ENCODE measurements around the gene RASSF3.

Gene RASSF3

DNA sequence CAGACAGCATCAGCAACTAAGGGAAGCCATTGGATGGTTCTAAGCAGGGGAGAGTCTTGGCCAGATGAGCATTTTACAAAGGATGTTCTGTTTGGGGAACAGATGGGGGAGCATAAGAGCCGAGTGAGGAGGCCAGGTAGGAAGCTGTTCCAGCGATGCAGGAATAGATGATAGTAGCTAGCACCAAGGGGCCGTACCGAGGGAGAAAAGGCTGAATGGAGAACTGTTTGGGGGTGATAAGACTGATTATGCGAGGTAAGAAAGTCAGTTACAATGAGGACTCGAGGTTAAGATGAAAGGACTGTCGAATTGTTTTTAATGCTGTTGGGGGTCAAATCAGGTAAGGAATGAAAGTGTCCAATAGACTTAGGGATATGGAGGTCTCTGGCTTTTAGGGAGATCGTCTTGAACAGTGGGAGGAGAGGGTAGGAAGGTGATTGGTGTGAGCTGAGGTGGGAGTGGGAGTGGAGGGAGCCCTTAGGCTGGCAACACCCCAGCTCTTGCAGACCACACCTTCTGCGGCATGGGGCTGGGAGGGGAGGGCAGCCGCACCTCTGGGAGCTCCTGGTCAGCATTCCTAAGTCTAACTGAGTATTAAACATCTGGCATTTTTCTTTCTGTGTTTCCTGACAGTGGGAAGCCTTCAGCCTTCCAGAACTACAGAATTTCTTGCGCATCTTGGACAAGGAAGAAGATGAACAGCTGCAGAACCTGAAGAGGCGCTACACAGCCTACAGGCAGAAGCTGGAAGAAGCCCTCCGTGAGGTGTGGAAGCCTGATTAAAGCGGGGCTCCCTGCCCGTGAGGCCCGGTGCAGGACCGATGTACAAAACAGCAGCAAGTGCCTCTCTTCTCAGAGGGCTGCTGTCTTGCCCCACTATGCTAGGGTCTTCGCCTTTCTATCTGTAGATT lies 84.1 kb downstream of the RASSF3 start:
- Mint-ChIP-seq H3K4me3 (no peak overlapping the region), H3K36me3 (ENCODE audit: insufficient read depth) (peaks cover 55% of the 10 kb centered on the region), H3K27ac (ENCODE audit: low read depth) (peak overlapping the region; percentile 50), H3K9me3 (no peaks in the 10 kb centered on the region), H3K4me1 (peaks cover 52% of the 10 kb centered on the region), H3K27me3 (no peaks in the 10 kb centered on the region)
- DNase-seq (ENCODE audit: low spot score in 2 of 2) (no peak), ATAC-seq (replicated peaks; ENCODE audit: extremely low read depth, poor library complexity, severe bottlenecking) (no peak)

DNA sequence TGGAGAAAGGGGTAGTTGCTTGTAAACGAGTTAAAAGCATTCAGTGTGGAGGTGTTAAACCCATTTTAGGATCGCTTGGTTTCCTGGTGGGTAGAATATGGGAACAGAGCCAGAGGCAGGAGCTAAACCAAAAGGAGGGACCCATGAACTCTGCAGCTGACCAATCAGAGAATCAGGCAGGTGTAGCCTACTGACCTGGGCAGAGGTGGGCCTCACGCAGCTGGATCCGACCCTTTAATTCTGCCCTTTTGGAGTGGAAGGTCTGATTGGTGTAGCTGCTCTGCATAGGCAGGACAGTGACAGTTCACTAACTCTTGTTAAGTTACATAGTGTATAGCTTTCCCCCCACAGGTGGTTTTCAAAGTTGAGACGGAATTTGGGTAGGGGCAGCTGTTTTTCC lies 85.3 kb downstream of the RASSF3 start:
- peaks cover 51% of the 10 kb centered on the region for H3K36me3 Mint-ChIP-seq (ENCODE audit: insufficient read depth)
- ATAC-seq (replicated peaks; ENCODE audit: extremely low read depth, poor library complexity, severe bottlenecking) (no peak), DNase-seq (ENCODE audit: low spot score in 2 of 2) (no peak)
- H3K27me3 Mint-ChIP-seq = no peaks in the 10 kb centered on the region
- H3K4me3 Mint-ChIP-seq = no peak overlapping the region
- no peaks in the 10 kb centered on the region for H3K9me3 Mint-ChIP-seq
- peak overlapping the region; percentile 50 for H3K27ac Mint-ChIP-seq (ENCODE audit: low read depth)
- H3K4me1 Mint-ChIP-seq = peaks cover 59% of the 10 kb centered on the region

DNA sequence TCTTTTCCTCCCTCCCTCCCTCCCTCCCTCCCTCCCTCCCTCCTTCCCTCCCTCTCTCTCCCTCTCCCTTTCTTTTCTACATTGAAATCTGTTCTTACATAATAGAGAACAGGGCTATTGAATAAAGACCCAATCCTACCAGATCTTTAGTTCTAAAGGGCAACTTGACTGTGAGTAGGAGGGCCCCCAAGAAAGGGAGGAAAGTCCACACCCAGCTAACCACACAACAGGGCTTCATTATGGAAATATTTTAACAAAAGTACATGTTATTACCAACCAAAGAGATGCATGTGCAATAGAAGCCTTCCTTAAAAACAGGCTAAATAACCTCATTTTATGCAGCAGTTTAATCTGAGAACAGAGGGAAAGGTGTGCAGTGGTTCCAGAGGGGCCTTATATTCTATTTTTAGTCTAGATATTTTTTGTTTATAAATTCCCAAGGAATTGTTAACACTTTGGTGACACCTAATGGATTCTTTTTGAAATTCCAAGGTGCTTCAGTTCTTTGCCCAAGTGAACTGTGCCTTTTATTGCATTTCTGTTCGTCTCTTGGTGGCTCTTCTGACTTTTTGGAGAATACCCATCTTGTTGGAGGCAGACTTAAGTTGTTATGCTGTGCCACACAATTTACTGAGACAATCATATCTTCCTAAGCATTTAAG lies 85.9 kb downstream of the RASSF3 start:
- H3K36me3 Mint-ChIP-seq (ENCODE audit: insufficient read depth) = peaks cover 52% of the 10 kb centered on the region
- no peaks in the 10 kb centered on the region for H3K9me3 Mint-ChIP-seq
- DNase-seq (ENCODE audit: low spot score in 2 of 2) (no peak), ATAC-seq (replicated peaks; ENCODE audit: extremely low read depth, poor library complexity, severe bottlenecking) (no peak)
- H3K27me3 Mint-ChIP-seq = no peaks in the 10 kb centered on the region
- H3K4me1 Mint-ChIP-seq = peaks cover 65% of the 10 kb centered on the region
- H3K4me3 Mint-ChIP-seq = no peak overlapping the region
- H3K27ac Mint-ChIP-seq (ENCODE audit: low read depth) = peak overlapping the region; percentile 50

DNA sequence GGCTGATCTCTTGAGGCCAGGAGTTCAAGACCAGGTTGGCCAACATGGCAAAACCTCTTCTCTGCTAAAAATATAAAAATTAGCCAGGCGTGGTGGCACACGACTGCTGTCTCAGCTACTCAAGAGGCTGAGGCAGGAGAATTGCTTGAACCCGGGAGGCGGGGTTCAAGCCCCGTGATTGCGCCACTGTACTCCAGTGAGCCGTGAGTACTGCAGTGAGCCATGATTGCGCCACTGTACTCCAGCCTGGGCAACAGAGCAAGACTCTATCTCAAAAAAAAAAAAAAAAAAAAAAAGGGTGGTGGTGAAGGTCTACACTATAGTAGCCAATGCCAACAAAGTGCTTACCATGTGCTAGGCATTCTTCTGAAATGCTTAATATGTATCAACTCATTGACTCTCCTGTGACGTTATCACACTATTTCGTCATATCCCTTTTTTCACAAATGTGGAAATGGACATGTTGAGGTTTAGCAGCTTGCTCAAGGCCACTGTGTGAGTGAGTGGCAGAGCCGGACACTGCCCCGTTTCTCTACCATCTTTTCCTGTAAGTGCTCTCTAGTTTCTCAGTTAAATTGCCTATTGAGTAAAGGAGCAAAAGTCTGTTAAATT lies 89.3 kb downstream of the RASSF3 start:
- ATAC-seq (replicated peaks; ENCODE audit: extremely low read depth, poor library complexity, severe bottlenecking) (no peak), DNase-seq (ENCODE audit: low spot score in 2 of 2) (no peak)
- H3K36me3 Mint-ChIP-seq (ENCODE audit: insufficient read depth) = peaks cover 36% of the 10 kb centered on the region
- H3K4me3 Mint-ChIP-seq = no peak overlapping the region
- H3K9me3 Mint-ChIP-seq = no peaks in the 10 kb centered on the region
- H3K27me3 Mint-ChIP-seq = no peaks in the 10 kb centered on the region
- peaks cover 42% of the 10 kb centered on the region for H3K4me1 Mint-ChIP-seq
- peak overlapping the region; percentile 84 for H3K27ac Mint-ChIP-seq (ENCODE audit: low read depth)

DNA sequence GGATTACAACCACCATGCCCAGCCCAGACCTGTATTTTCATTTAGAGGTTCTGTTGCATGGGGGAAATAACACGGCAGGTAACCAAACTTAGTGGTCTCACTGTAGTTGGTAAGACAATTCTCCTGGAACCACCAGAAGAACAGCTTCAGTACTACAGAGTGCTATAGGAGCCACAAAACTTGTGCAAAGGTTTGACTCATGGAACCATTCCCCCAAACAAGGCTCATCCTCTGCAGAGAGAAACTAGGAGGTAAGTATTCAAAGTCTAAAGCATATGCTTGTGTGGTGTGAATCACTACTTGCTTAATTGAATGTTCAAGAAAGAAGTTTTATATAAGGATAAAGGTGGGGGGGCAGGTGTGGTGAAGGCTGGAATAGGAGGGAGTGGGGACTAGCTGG lies 90.2 kb downstream of the RASSF3 start:
- ATAC-seq (replicated peaks; ENCODE audit: extremely low read depth, poor library complexity, severe bottlenecking) = no peak
- no peak overlapping the region for H3K4me3 Mint-ChIP-seq
- H3K4me1 Mint-ChIP-seq = peaks cover 36% of the 10 kb centered on the region
- H3K9me3 Mint-ChIP-seq = no peaks in the 10 kb centered on the region
- H3K27me3 Mint-ChIP-seq = no peaks in the 10 kb centered on the region
- DNase-seq (ENCODE audit: low spot score in 2 of 2) = no peak
- peaks cover 28% of the 10 kb centered on the region for H3K36me3 Mint-ChIP-seq (ENCODE audit: insufficient read depth)
- H3K27ac Mint-ChIP-seq (ENCODE audit: low read depth) = peak overlapping the region; percentile 84

DNA sequence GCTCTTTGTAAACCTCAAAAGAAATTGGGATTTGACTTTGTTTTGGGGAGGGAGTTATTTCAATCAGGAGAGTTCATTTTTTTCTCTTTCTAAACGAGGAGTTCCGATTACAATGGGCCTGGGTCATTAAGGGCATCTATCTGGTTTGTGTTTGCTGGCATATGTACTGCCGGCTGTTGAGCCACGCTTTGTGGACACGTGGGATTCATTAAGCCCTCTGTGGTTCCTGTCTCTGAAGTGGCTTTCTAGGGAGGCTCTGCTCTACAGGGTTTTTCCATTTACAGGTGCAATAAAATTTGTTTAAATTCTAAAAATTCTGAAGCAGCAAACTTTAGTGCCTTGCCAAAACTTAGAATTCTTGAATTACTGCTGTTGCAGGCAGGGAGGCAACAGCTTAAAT lies 91.0 kb downstream of the RASSF3 start:
- ATAC-seq (replicated peaks; ENCODE audit: extremely low read depth, poor library complexity, severe bottlenecking) (no peak), DNase-seq (ENCODE audit: low spot score in 2 of 2) (no peak)
- peak overlapping the region; percentile 36 for H3K4me3 Mint-ChIP-seq

DNA sequence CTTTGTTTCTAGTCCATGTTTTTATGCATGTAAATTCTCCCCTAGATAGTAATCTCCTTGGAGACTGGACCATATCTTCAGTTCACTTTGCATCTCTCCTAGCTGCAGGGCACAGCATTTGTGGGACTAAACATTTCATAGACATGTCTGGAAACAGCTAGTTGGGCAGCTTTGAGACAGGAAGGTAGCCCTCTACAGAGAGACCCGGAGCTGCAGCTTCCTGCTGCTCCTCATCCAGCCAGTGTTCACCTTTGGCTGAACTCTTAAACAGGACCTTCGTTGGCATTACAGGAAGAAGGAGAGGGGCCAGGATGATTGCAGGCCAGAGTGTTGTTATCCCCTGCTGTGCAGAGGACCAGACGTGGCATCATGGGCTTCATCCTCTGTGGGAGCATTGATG lies 96.0 kb downstream of the RASSF3 start:
- Mint-ChIP-seq H3K36me3 (ENCODE audit: insufficient read depth) (peaks cover 6% of the 10 kb centered on the region), H3K4me1 (peaks cover 10% of the 10 kb centered on the region), H3K27ac (ENCODE audit: low read depth) (no peak overlapping the region), H3K27me3 (no peaks in the 10 kb centered on the region), H3K4me3 (no peak overlapping the region), H3K9me3 (no peaks in the 10 kb centered on the region)
- ATAC-seq (replicated peaks; ENCODE audit: extremely low read depth, poor library complexity, severe bottlenecking) (no peak), DNase-seq (ENCODE audit: low spot score in 2 of 2) (no peak)

More for the DNA sequence above, 91.0 kb downstream of the RASSF3 start:
- Mint-ChIP-seq H3K9me3 (no peaks in the 10 kb centered on the region), H3K27me3 (no peaks in the 10 kb centered on the region), H3K27ac (ENCODE audit: low read depth) (peak overlapping the region; percentile 84), H3K4me1 (peaks cover 30% of the 10 kb centered on the region), H3K36me3 (ENCODE audit: insufficient read depth) (peaks cover 25% of the 10 kb centered on the region)

DNA sequence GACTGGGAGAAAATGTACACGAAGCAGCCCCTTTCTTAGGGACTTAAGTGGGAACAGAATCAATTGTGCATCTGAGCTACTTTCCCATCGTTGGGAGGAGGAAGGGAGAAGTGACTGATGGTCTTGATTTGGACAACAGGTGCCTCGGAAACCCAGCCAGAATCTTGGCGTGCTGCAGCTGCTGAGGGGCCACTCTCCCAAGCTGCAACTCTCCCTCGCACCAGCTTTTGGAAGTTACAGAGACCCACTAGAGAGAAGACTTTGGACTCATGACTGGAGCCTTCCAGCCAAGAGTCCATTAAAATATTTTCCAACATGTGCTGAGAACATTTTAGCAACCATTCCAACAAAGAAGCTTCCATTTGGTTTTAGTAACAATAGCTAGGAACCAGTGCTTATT lies 96.6 kb downstream of the RASSF3 start:
- Mint-ChIP-seq H3K4me1 (peaks cover 12% of the 10 kb centered on the region), H3K36me3 (ENCODE audit: insufficient read depth) (peaks cover 7% of the 10 kb centered on the region), H3K9me3 (no peaks in the 10 kb centered on the region), H3K27ac (ENCODE audit: low read depth) (no peak overlapping the region), H3K27me3 (no peaks in the 10 kb centered on the region), H3K4me3 (no peak overlapping the region)
- no peak for DNase-seq (ENCODE audit: low spot score in 2 of 2)
- ATAC-seq (replicated peaks; ENCODE audit: extremely low read depth, poor library complexity, severe bottlenecking) = no peak

DNA sequence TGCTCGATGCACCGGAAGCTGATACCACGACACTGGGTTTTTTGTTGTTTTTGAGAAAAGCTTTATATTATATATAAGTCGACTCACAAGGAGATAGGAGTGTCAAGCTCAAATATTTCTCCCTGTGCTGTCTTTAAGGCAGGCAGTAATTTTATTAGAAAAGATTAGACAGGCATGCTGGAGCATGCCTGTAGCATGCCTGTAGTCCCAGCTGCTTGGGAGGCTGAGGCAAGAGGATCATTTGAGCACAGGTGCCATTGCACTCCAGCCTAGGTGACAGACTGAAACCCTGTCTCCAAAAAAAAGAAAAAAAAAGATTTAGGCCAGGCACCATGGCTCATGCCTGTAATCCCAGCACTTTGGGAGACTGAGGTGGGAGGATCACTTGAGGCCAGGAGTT lies 97.1 kb downstream of the RASSF3 start:
- DNase-seq (ENCODE audit: low spot score in 2 of 2) (no peak), ATAC-seq (replicated peaks; ENCODE audit: extremely low read depth, poor library complexity, severe bottlenecking) (no peak)
- Mint-ChIP-seq H3K36me3 (ENCODE audit: insufficient read depth) (peaks cover 5% of the 10 kb centered on the region), H3K4me3 (no peak overlapping the region), H3K27me3 (no peaks in the 10 kb centered on the region), H3K4me1 (peaks cover 12% of the 10 kb centered on the region), H3K27ac (ENCODE audit: low read depth) (no peak overlapping the region), H3K9me3 (no peaks in the 10 kb centered on the region)

DNA sequence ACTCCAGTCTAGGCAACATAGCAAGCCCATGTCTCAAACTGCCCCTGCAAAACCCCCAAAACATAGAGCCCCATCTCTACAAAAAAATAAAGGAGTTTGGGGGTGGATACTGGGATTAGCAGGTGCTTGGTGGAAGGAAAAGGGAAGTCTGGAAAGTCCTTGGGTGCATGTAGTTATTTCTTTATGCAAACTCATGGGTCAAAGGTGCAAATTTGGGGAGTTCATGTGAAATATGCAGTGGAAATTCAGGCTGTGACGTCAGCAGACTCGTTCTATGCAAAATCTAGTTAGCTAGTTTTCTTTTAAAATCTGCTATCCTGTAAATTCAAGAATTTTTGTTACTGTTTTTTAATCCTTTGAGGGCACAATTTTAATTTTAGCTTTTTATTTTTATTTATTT lies 97.6 kb downstream of the RASSF3 start:
- ATAC-seq (replicated peaks; ENCODE audit: extremely low read depth, poor library complexity, severe bottlenecking) (no peak), DNase-seq (ENCODE audit: low spot score in 2 of 2) (no peak)
- Mint-ChIP-seq H3K27ac (ENCODE audit: low read depth) (no peak overlapping the region), H3K27me3 (no peaks in the 10 kb centered on the region), H3K4me1 (peaks cover 12% of the 10 kb centered on the region), H3K36me3 (ENCODE audit: insufficient read depth) (peaks cover 5% of the 10 kb centered on the region), H3K9me3 (no peaks in the 10 kb centered on the region), H3K4me3 (no peak overlapping the region)

DNA sequence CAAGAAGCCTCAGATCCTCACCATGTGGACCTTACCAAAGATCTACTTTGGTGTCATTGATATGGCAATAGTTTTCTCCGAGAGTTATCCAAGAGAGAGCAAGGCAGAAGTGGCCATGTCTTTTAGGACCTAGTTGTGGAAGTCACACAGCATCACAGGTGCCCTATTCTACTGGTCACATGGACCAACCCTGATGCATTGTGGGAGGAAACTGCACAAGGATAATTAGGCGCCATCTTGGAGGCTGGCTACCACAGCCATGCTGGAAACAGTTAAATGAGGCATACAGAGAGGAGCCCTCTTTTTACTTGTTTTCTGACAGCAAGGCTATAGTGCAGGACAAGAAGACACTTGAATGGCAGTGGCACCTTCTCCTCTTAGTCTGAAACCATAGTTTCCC lies 99.1 kb downstream of the RASSF3 start:
- peaks cover 17% of the 10 kb centered on the region for H3K4me1 Mint-ChIP-seq
- H3K4me3 Mint-ChIP-seq = no peak overlapping the region
- no peak overlapping the region for H3K27ac Mint-ChIP-seq (ENCODE audit: low read depth)
- DNase-seq (ENCODE audit: low spot score in 2 of 2) (no peak), ATAC-seq (replicated peaks; ENCODE audit: extremely low read depth, poor library complexity, severe bottlenecking) (no peak)
- H3K27me3 Mint-ChIP-seq = no peaks in the 10 kb centered on the region
- H3K36me3 Mint-ChIP-seq (ENCODE audit: insufficient read depth) = peaks cover 5% of the 10 kb centered on the region
- no peaks in the 10 kb centered on the region for H3K9me3 Mint-ChIP-seq

DNA sequence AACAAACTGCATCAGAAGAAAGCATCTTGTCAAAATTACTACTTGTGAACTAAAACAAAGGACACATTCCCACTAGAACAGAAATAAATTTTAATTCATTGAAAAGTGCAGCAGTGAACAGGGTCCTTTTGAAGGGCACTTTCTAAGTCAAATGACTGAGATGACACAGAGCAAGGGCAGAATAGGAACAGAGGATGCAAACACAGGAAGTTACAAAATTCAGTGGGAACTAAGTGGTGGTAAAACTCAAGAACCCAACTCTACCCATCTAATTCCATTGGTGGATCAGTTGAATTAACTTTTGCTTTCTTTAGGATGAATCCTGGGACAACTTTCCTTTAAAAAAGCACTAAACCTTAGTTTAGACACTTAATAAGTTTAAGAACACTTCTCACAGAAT lies 103.1 kb downstream of the RASSF3 start:
- Mint-ChIP-seq H3K9me3 (no peaks in the 10 kb centered on the region), H3K27me3 (no peaks in the 10 kb centered on the region), H3K36me3 (ENCODE audit: insufficient read depth) (peaks cover 19% of the 10 kb centered on the region), H3K27ac (ENCODE audit: low read depth) (no peak overlapping the region), H3K4me3 (no peak overlapping the region), H3K4me1 (peaks cover 25% of the 10 kb centered on the region)
- ATAC-seq (replicated peaks; ENCODE audit: extremely low read depth, poor library complexity, severe bottlenecking) (no peak), DNase-seq (ENCODE audit: low spot score in 2 of 2) (no peak)
